ENCODE results near the gene GATAD2B. TPM values are rescaled to one million over a fixed set of nuclear protein-coding genes. Genes with fewer than 3 reads are reported as not detected.

The GATAD2B gene
- total RNA-seq, 2 experiments from 2014 or later = 86.3 to 96.7 TPM

GRCh38 chr1:153831026-153831425 lies 91.7 kb downstream of the GATAD2B start:
- ATAC-seq (ENCODE audit: low read depth) = no peak
- H3K9me3 Mint-ChIP-seq = no peaks in the 10 kb centered on the region
- DNase-seq = no peak
- H3K36me3 Mint-ChIP-seq = peaks cover 14% of the 10 kb centered on the region
- peaks cover 4% of the 10 kb centered on the region for H3K4me1 Mint-ChIP-seq
- H3K27ac Mint-ChIP-seq = peak overlapping the region; percentile 58
- no peak overlapping the region for H3K4me3 Mint-ChIP-seq
- POLR2A ChIA-PET = no interaction called here
- no peaks in the 10 kb centered on the region for H3K27me3 Mint-ChIP-seq

GRCh38 chr1:153827168-153827964 lies 95.4 kb downstream of the GATAD2B start:
- ATAC-seq (ENCODE audit: low read depth) (no peak), DNase-seq (no peak)
- POLR2A ChIA-PET = no interaction called here
- peaks cover 17% of the 10 kb centered on the region for H3K36me3 Mint-ChIP-seq
- H3K9me3 Mint-ChIP-seq = no peaks in the 10 kb centered on the region
- H3K27me3 Mint-ChIP-seq = no peaks in the 10 kb centered on the region
- peaks cover 3% of the 10 kb centered on the region for H3K4me1 Mint-ChIP-seq
- no peak overlapping the region for H3K27ac Mint-ChIP-seq
- H3K4me3 Mint-ChIP-seq = no peak overlapping the region

GRCh38 chr1:153818876-153819275 lies 103.9 kb downstream of the GATAD2B start:
- H3K4me1 Mint-ChIP-seq = peaks cover 4% of the 10 kb centered on the region
- POLR2A ChIA-PET = no interaction called here
- H3K9me3 Mint-ChIP-seq = no peaks in the 10 kb centered on the region
- no peak for DNase-seq
- H3K4me3 Mint-ChIP-seq = no peak overlapping the region
- H3K27ac Mint-ChIP-seq = no peak overlapping the region
- no peaks in the 10 kb centered on the region for H3K27me3 Mint-ChIP-seq
- H3K36me3 Mint-ChIP-seq = peaks cover 29% of the 10 kb centered on the region
- no peak for ATAC-seq (ENCODE audit: low read depth)

- no peaks in the 10 kb centered on the region for H3K9me3 Mint-ChIP-seq
- DNase-seq (no peak), ATAC-seq (ENCODE audit: low read depth) (no peak)
- peaks cover 7% of the 10 kb centered on the region for H3K4me1 Mint-ChIP-seq
- H3K27me3 Mint-ChIP-seq = no peaks in the 10 kb centered on the region
- POLR2A ChIA-PET = no interaction called here
- no peak overlapping the region for H3K27ac Mint-ChIP-seq
- H3K36me3 Mint-ChIP-seq = peaks cover 37% of the 10 kb centered on the region
- H3K4me3 Mint-ChIP-seq = no peak overlapping the region
Observed at GRCh38 chr1:153816283-153816889, 106.4 kb downstream of the GATAD2B start.

- Mint-ChIP-seq H3K27me3 (no peaks in the 10 kb centered on the region), H3K4me1 (peaks cover 31% of the 10 kb centered on the region), H3K9me3 (no peaks in the 10 kb centered on the region), H3K27ac (peak overlapping the region; percentile 76), H3K36me3 (peaks cover 36% of the 10 kb centered on the region), H3K4me3 (peak overlapping the region; percentile 29)
- no peak for ATAC-seq (ENCODE audit: low read depth)
- POLR2A ChIA-PET = interaction anchor here (1.0 to 1.6 kb wide), 3 partner anchors 116 to 161 kb away, joined by 3 read pairs; partner anchors contain the start of gene DENND4B
- no peak for DNase-seq
Observed at GRCh38 chr1:153805886-153806719, 116.7 kb downstream of the GATAD2B start.

GRCh38 chr1:153805042-153805745 lies 117.6 kb downstream of the GATAD2B start:
- peak overlapping the region; percentile 76 for H3K27ac Mint-ChIP-seq
- peak overlapping the region; percentile 29 for H3K4me3 Mint-ChIP-seq
- H3K4me1 Mint-ChIP-seq = peaks cover 31% of the 10 kb centered on the region
- POLR2A ChIA-PET = interaction anchor here (0.8 to 1.6 kb wide), 4 partner anchors 141 to 171 kb away, joined by 3 to 5 read pairs (median 3); partner anchors contain the start of genes CRTC2 and DENND4B
- DNase-seq = peak; percentile 54
- H3K9me3 Mint-ChIP-seq = no peaks in the 10 kb centered on the region
- ATAC-seq (ENCODE audit: low read depth) = peak; percentile 94
- H3K27me3 Mint-ChIP-seq = no peaks in the 10 kb centered on the region
- H3K36me3 Mint-ChIP-seq = peaks cover 34% of the 10 kb centered on the region

GRCh38 chr1:153804112-153804511 lies 118.7 kb downstream of the GATAD2B start:
- peak overlapping the region; percentile 81 for H3K27ac Mint-ChIP-seq
- H3K36me3 Mint-ChIP-seq = peaks cover 27% of the 10 kb centered on the region
- DNase-seq (no peak), ATAC-seq (ENCODE audit: low read depth) (no peak)
- POLR2A ChIA-PET = interaction anchor here (1.0 to 1.4 kb wide), 2 partner anchors 28 to 155 kb away, joined by 3 read pairs; partner anchors contain the start of gene CRTC2
- H3K27me3 Mint-ChIP-seq = no peaks in the 10 kb centered on the region
- peaks cover 31% of the 10 kb centered on the region for H3K4me1 Mint-ChIP-seq
- H3K4me3 Mint-ChIP-seq = peak overlapping the region; percentile 35
- H3K9me3 Mint-ChIP-seq = no peaks in the 10 kb centered on the region

GRCh38 chr1:153803470-153804056 lies 119.2 kb downstream of the GATAD2B start:
- Mint-ChIP-seq H3K27me3 (no peaks in the 10 kb centered on the region), H3K27ac (peak overlapping the region; percentile 68), H3K9me3 (no peaks in the 10 kb centered on the region), H3K36me3 (peaks cover 24% of the 10 kb centered on the region), H3K4me3 (peak overlapping the region; percentile 9), H3K4me1 (peaks cover 31% of the 10 kb centered on the region)
- no peak for ATAC-seq (ENCODE audit: low read depth)
- DNase-seq = no peak
- POLR2A ChIA-PET = interaction anchor here (1.4 kb wide), 1 partner anchor 28 kb away, joined by 3 read pairs; no protein-coding TSS in a partner anchor

- Mint-ChIP-seq H3K9me3 (no peaks in the 10 kb centered on the region), H3K4me3 (no peak overlapping the region), H3K27ac (peak overlapping the region; percentile 45), H3K36me3 (peaks cover 19% of the 10 kb centered on the region), H3K27me3 (no peaks in the 10 kb centered on the region), H3K4me1 (peaks cover 34% of the 10 kb centered on the region)
- POLR2A ChIA-PET = no interaction called here
- DNase-seq (no peak), ATAC-seq (ENCODE audit: low read depth) (no peak)
Observed at GRCh38 chr1:153801786-153802697, 120.7 kb downstream of the GATAD2B start.

- H3K4me1 Mint-ChIP-seq = peaks cover 42% of the 10 kb centered on the region
- H3K4me3 Mint-ChIP-seq = no peak overlapping the region
- DNase-seq (no peak), ATAC-seq (ENCODE audit: low read depth) (no peak)
- H3K36me3 Mint-ChIP-seq = peaks cover 18% of the 10 kb centered on the region
- peak overlapping the region; percentile 13 for H3K27ac Mint-ChIP-seq
- no peaks in the 10 kb centered on the region for H3K9me3 Mint-ChIP-seq
- POLR2A ChIA-PET = no interaction called here
- H3K27me3 Mint-ChIP-seq = no peaks in the 10 kb centered on the region
Observed at GRCh38 chr1:153801028-153801625, 121.6 kb downstream of the GATAD2B start.

- peaks cover 18% of the 10 kb centered on the region for H3K36me3 Mint-ChIP-seq
- ATAC-seq (ENCODE audit: low read depth) (no peak), DNase-seq (no peak)
- peaks cover 41% of the 10 kb centered on the region for H3K4me1 Mint-ChIP-seq
- H3K9me3 Mint-ChIP-seq = no peaks in the 10 kb centered on the region
- no peak overlapping the region for H3K4me3 Mint-ChIP-seq
- no peak overlapping the region for H3K27ac Mint-ChIP-seq
- no peaks in the 10 kb centered on the region for H3K27me3 Mint-ChIP-seq
- POLR2A ChIA-PET = no interaction called here
Observed at GRCh38 chr1:153800516-153800915, 122.3 kb downstream of the GATAD2B start.
